HG03280 (cell line): Measurements from ENCODE around the gene FAM110D.
A peak's percentile ranks its signal among the peaks of the same experiment; 100 is the strongest.

Experiments used
- ATAC-seq: cut with Tn5 transposase; IDR thresholded peaks from one replicate; pipeline ENCODE4 v1.9.1; 2021; ENCODE audit warnings: mild to moderate bottlenecking, moderate library complexity; ENCODE audit not compliant: unreplicated experiment

Gene FAM110D

DNA sequence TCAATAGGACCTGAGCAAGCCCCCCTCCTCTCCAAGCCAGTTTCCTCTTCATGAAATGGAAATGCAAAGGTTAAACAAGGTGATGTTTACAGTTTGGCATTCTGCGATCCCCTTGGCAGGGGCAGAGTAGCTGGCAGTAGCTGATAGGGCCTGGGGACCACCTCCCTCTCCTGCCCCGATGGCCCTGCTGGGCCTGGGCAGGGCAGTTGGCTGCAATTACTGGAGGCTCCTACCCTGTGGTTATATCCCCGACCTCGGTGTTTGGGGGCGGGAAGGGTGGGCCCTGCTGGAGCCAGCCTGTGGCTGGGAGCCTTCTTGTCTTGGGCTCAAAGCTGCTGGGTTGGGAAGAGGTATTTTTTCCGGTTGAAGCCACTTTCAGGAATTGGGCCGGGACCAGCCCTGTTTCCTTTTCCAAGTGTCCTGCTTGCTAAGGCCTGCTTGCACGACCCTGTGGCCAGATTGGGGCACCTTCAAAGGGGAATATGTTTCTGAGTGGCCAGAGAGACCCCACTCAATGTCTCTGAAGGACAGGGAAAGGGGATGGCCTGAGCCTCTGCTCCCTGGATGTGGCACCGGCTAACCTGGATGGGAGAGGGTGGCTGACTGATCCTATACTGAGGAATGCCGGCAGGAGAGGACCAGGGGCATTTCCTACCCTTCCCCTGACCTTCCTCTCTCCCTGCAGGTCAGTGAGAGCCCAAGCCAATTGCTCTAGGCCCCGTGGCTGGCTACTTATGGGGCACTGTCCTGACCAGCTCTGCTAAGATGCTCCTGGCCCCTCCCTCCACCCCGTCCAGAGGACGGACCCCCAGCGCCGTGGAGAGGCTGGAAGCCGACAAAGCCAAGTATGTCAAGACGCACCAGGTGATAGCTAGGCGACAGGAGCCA is 1.9 kb downstream of the FAM110D start:
- ATAC-seq: no peak

DNA sequence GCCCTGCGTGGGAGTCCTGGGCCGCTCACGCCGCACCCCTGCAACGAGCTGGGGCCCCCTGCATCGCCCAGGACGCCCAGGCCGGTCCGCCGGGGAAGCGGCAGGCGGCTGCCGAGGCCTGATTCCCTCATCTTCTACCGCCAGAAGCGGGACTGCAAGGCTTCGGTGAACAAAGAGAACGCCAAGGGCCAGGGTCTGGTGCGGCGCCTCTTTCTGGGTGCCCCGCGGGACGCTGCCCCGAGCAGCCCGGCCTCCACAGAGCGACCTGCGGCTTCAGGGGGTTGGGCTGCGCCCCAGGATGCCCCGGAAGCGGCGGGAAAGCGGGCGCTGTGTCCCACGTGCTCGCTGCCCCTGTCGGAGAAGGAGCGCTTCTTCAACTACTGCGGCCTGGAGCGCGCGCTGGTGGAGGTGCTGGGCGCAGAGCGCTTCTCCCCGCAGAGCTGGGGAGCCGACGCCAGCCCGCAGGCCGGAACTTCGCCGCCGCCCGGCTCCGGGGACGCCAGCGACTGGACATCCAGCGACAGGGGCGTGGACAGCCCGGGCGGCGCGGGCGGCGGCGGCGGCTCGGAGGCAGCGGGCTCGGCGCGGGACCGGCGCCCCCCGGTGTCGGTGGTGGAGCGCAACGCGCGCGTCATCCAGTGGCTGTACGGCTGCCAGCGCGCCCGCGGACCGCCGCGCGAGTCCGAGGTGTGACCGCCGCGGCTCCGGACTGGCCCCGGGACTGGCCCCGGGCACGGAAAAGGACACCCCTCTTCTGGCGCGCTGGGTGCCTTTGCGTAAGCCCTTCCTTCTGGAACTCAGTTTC is 2.7 kb downstream of the FAM110D start:
- ATAC-seq: no peak

DNA sequence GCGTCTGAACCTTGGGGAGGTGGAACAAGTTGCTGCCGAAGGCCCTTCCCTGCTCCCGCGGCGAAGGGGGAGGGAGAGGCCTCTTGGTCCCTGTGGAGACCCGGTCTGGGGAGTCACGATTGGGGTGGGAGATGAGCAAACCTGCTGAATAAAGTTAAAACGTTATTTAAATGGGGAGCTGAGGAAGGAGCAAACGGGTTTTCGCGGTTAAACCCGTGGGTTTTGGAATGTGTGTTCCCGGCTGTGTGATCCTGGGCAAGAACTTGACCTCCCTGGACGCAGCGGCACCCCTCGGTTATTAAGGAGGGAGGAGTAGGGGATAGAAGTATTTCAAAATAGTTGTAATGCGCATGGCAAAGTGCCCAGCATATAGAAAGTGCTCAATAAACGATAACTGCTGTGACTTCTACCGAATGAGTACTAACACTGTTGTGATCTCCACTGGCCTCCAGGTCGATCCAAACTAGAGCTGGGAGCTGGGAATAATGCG is 3.4 kb downstream of the FAM110D start:
- no peak for ATAC-seq

DNA sequence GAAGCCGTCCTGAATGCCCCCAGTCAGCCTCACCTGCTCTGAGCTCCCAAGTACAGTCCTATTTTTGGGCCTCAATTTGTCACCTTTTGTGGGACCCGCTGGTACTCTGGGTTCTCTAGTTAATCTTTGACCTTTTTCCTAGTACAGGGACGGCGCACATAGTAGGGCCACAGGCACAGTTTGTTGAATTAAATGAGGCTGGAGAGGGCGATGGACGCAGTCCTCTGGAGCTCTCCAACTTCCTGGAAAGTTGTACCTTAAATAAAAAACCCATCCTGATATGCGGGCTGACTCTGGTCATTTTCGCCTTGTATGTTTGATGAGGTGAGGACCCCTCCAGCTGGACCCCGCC is 4.8 kb downstream of the FAM110D start:
- ATAC-seq: no peak

DNA sequence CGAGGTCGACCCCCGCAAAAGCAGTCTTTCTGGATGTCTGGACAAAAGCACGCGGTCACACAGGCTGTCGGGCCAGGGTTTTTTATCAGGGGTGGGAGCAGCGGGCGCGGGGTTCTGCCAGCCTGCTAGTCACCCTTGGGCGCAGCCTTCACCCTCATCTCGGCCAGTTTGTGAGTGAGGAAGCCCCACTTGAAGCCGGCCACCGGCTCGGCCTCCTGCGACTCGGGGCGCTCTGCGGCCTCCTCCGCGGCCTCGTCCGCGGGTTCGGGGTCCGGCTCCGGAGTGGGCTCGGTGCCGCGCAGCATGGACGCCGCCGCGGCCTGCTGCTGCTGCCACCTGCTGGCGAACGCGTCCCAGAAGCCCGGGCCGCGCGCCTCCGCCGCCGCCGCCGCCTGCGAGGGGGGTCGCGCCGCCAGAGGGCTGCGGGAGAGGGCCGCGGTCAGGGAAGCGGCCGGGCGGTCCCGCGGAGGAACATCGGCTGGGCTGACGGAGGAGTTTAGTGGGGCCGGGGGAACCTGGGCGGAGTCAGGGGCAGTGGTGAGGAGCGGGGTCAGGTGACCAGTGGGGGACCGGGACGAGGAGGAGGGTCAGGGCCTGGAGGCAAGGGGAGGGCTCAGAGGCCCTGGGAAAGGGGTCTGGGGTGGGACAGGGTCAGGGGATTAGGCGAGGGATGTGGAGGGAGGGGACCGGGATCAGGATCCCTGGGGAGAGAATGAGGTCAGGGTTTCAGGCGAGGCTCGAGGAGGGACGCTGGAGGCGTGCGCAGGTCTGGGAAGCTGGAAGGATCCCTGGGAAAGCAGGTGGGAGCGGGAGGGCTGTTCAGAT is 5.4 kb downstream of the FAM110D start:
- ATAC-seq: no peak

DNA sequence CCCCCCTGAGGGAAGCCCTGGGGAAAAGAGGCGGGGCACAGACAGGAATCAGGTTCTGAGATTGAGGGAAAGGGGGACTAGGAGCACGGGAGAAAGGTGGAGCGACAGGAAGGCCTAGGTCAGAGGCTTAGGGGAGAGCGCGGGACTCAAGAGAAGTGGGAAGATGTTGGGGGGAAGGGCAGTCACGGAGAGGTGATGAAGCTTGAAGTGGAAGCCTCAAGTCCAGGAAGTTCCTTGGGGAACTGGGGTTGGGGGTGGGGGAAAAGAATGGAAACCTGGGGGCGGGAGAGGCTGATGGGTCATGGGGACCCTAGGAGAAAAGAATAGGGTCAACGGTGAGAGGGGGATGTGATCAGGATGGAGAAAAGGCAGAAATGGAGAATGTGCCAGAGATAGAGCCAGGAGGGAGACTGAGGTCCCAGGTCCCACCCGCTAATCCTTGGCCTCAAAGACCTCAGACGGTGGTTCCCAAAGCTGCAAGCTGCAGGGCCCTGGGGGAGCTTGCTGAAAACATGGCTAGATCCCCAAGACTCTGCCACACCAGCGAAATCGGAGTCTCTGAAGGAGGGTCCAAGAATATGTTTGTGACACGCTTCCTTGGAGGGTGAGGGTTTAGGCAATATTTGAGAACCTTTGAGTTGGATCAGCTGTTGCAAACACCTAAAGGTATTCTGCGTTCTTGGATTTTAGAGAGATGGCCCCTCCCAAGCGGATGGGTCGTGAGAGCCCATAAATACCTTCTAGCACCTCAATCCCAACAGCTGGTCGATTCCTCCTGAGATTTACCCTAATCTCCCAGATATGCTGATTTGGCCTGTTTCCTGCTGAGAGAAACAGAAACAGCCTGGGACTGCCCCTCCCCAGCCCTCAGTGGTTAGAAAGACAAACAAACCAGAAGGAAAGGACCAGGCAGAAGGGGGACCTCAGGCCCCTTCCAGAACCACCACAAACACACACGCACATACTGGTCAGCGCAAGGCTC is 6.3 kb downstream of the FAM110D start:
- ATAC-seq: no peak

DNA sequence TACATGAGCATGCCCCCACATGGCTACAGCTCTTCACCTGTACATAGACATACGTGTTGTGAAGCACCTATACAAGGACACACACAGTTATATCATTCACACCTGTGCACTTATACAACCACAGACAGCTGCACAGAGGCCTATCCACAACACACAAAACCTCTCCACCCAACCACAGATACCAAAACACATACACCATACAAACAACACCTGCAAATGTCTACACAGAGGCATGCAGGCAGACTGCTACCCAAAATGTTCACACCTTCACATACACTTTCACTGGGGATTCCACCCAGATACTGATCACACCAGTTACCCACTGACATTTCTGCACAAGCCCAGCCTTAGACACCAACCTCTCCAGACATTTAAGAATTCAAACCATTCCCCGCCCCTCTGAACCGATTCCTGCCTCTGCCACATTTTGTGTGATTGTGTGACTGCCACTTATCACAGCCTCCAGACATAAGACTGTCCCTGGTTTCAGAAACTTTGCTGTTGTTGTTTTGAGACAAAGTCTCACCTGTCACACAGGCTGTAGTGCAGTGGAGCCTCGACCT is 7.9 kb downstream of the FAM110D start:
- ATAC-seq: no peak

DNA sequence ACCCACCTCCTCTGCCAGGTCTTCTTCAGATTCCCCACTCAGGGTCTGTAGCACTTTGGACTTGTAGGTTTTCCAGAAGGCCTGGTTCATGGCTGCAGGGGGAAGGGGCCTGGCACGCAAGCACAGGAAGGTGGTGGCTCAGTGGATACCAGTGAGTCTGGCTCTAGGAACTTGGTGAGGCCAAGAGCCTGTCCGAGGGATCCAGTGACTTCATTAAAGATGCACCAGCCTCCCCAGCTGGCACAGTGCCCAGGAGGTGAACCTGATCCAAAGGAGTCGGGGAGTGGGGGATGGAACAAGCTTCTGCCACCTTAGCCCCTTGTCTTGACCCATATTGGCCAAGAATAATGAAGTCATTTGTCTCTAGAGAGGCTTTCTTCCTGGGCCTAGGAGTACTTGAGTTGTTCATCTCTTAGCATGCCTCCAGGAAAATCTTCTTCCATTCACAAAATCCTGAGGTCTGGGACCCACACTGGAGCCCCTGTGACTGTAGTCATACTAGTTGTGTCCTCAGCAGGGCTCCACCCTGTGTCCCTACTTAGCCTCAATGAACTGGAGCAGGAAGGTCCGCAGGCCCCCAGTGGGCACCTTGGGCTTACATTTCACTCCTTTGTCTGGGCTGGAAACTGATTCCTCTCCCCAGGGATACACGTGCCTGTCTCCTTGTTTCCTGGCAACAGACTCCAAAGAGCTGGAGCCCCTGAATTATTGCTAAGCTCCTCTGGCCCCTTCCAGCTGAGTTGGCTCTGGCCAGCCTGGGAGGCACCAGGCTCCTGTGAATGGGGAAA is 9.7 kb downstream of the FAM110D start, which contains the start of gene C1orf232:
C1orf232 (minus strand) TSS at position 554 of the 788 bp plus-strand sequence; CDS start at position 90, 464 bp downstream.
- no peak for ATAC-seq

DNA sequence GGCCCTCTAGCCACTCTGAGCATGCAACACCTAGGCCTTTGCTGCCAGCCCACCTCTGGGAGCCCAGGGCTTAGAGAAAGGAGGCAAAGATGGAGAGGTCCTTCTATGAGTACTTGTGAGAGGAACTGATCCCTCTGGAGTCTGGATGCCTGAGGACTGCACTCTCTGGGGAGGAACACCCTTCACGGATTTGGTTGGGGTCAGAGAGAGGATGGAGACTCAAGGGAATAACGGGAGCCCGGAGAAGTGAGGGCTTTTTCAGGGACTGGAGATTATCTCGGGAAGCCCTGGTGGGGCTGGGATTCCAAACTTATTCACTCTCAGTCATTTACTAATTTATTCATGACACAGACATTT is 10.3 kb downstream of the FAM110D start:
- no peak for ATAC-seq

DNA sequence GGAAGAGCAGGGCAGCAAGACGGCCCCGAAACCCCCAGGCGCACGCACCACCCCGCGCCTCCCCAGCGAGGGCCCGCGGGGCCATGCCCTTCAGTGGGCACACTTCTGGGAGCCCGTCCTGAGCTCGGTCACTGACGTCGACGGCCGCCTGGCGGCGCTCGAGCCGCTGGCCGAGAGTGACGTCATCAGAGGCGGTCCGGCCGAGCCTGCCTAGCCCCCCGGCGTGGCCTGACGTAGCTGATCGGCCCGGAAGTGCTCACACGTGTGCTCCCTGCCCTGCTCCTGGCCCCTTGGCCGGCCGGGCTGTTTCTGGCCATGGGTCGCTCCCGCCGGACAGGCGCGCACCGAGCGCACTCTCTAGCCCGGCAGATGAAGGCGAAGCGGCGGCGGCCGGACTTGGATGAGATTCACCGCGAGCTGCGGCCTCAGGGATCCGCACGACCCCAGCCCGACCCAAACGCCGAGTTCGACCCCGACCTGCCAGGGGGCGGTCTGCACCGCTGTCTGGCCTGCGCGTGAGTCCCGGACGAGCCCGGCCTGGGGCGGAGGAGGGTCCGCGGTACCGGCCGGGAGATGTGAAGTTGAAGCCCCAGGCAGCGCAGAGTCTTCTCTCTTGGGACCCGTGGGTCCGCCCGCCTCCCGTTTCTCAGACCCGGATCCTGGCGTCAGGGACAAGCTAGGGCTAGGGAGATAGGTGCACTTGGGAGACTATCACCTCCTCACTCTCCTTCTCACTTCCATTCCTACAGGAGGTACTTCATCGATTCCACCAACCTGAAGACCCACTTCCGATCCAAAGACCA is 11.0 kb downstream of the FAM110D start, which contains the start of gene ZNF593:
ZNF593 (plus strand) TSS at position 240 of the 803 bp plus-strand sequence; CDS start at position 316, 76 bp downstream.
- peak; percentile 97 for ATAC-seq

DNA sequence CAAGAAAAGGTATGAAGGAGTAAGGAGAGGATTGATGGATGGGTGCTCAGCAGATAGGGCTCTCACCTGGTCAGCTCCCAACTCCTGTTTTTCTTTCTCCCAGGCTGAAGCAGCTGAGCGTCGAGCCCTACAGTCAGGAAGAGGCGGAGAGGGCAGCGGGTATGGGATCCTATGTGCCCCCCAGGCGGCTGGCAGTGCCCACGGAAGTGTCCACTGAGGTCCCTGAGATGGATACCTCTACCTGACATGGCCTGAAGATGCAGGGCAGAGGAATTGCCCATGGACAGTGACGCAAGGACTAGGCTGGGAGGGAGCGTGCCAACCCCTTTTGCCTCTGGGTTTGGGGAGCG is 11.6 kb downstream of the FAM110D start:
- ATAC-seq: no peak

DNA sequence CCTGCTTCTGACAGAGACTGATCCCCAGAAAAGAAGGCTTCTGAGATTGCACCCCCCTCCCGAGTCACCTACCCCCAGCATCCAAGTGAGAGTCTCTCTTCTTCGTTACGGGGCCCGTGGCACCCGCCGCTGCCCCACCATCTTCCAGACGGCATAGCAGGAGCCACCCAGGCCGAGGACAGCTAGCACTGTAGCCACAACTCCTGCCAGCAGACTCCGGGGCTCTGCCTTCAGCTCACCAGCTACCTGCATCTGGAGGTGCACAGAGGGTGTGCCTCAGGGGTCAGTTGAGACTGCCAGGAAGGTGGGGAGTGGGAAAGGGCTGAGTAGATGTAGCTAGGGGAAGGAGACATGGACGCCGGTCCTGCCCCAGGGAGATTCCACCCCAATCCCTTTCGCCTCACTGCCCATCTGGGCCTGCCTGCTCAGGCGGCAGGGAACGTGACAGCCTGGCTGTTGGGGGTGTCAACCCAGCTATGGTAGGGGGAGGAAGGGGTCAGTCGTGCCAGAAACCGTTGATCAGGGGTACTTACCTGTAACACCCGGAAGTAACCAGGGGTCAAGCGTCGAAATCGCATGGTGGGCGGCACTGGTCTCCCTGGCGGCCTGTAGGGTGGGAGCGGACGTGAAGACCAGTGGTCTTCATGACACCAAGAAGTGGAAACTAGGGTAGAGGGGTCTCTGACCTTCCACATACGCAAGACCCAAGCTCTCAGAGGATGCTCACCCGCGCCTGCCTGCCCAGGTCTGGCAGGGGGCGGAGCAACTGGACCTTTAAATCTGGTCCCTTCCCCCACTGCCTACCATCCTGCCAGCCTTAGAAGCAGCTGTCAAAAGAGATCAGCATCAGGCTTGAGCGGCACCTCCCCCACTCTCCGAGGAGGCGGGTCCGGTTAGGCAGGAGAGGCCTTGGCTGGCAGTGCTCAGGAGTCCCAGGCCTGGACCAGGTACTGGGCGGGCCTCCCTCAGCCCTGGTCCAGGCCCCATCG is 12.5 kb downstream of the FAM110D start, which contains the start of gene ZNF593OS:
ZNF593OS (minus strand) TSS at position 749 of the 989 bp plus-strand sequence; CDS start at position 578, 171 bp downstream.
- ATAC-seq: no peak

DNA sequence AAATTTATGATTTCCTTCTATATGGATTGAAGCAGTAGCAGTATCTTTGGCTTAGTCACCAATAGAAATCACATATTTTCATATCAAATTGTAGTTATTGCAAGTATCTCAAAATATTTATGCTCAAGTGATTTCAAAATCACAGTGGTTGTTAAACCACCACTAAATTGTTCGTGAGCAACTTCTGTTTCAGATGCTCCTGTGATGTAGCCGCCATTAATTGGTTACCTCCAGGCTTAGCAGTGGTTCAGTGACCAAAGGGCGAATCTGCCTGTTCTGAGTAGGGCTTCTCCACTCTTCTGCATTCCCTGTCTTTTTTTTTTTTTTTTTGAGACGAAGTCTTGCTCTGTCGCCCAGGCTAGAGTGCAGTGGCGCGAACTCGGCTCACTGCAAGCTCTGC is 16.5 kb downstream of the FAM110D start:
- no peak for ATAC-seq

DNA sequence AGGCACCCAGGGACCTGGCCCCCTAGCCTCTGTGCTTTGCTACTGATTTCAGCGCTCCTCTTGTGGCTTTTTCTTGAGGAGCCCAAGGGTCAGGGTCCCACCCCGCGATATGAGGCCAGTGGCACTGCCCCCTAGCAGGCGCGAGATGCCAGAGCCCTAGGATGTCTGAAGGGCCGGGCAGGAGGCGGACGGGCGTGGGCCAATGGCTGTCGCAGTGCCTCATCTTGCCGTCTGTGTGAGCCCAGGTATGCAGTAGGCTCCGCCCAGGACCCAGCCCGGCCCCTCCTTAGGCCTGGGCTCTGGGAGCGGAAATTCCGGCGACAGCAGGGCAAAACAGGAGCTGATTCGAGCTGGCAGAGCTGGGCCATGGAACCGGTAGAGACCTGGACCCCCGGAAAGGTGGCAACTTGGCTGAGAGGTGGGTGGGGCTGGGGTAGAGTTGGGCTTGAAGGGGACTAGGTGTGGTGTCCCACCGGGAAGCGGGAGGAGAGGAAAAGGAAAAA is 18.4 kb downstream of the FAM110D start, which contains the start of gene CNKSR1:
CNKSR1 (plus strand) TSS at position 310 of the 503 bp plus-strand sequence; CDS start at position 367, 57 bp downstream.
- no peak for ATAC-seq

DNA sequence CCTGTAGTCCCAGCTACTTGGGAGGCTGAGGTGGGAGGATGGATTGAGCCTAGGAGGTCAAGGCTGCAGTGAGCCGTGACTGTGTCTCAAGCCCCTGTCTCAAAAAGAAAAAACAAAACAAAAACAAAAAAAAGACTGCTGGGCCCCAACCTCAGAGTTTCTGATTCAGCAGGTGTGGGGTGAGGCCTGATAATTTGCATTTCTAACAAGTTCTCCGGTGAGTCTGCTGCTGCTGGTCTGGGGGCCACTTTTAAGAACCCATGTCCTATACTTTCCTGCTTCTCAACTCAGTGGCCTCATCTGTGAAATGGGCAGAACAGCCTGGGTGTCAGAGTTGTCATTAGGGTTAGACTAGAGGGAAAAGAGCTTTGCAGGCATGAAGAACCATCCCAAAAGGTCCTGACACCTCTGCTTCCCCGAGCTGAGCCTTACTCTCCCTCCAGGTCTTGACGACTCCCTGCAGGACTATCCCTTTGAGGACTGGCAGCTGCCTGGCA is 21.2 kb downstream of the FAM110D start:
- no peak for ATAC-seq
